RCC 7860 (cell line): ENCODE results near the gene ZC2HC1B.

Source experiments
- DNase-seq: peaks from one replicate; pipeline ENCODE4 v3.0.0-alpha.2; 2015; ENCODE audit warnings: low spot score
- FAIRE-seq: peaks from 2 replicates; lab custom pipeline; 2012; peaks lifted over from hg19 to GRCh38; lab: Jason Lieb, UNC

ZC2HC1B gene

GRCh38 chr6:143986463-143987065, 122.3 kb downstream of the ZC2HC1B start:
- no peak for FAIRE-seq
- no peak for DNase-seq
